ENCODE results near the gene ACOX3. TPM values are rescaled to one million over a fixed set of nuclear protein-coding genes. Genes with fewer than 3 reads are reported as not detected.

Gene ACOX3
- total RNA-seq, 1 experiment from 2014 or later: 11.0 TPM

- BruUV-seq (replicated peaks): no TSS peak
- Mint-ChIP-seq H3K27ac (ENCODE audit: unreplicated experiment) (no peak overlapping the region), H3K4me1 (ENCODE audit: low read depth, unreplicated experiment) (peaks cover 21% of the 10 kb centered on the region), H3K27me3 (ENCODE audit: unreplicated experiment) (no peaks in the 10 kb centered on the region), H3K4me3 (ENCODE audit: low read depth, unreplicated experiment) (no peak overlapping the region), H3K9me3 (ENCODE audit: low read depth, unreplicated experiment) (no peaks in the 10 kb centered on the region), H3K36me3 (ENCODE audit: insufficient read depth, unreplicated experiment) (no peaks in the 10 kb centered on the region)
- intact Hi-C loops (cut with micrococcal nuclease; ENCODE audit: unreplicated experiment): no loop called here
- CTCF ChIA-PET: no interaction called here
- no peak for DNase-seq
- TF ChIP-seq CTCF (IDR thresholded peaks at IDR 0.05; ENCODE audit: unreplicated experiment): no peak
Observed at GRCh38 chr4:8356856-8357255, 83.7 kb downstream of the ACOX3 start.

- BruUV-seq (replicated peaks): no TSS peak
- no peaks in the 10 kb centered on the region for H3K27me3 Mint-ChIP-seq (ENCODE audit: unreplicated experiment)
- no peak for TF ChIP-seq CTCF (IDR thresholded peaks at IDR 0.05; ENCODE audit: unreplicated experiment)
- no peak overlapping the region for H3K4me3 Mint-ChIP-seq (ENCODE audit: low read depth, unreplicated experiment)
- no peak overlapping the region for H3K27ac Mint-ChIP-seq (ENCODE audit: unreplicated experiment)
- no peak for DNase-seq
- peaks cover 21% of the 10 kb centered on the region for H3K4me1 Mint-ChIP-seq (ENCODE audit: low read depth, unreplicated experiment)
- intact Hi-C loops (cut with micrococcal nuclease; ENCODE audit: unreplicated experiment): no loop called here
- H3K9me3 Mint-ChIP-seq (ENCODE audit: low read depth, unreplicated experiment): no peaks in the 10 kb centered on the region
- CTCF ChIA-PET: no interaction called here
- no peaks in the 10 kb centered on the region for H3K36me3 Mint-ChIP-seq (ENCODE audit: insufficient read depth, unreplicated experiment)
Observed at GRCh38 chr4:8355864-8356565, 84.5 kb downstream of the ACOX3 start.

- intact Hi-C loops (cut with micrococcal nuclease; ENCODE audit: unreplicated experiment): no loop called here
- Mint-ChIP-seq H3K27me3 (ENCODE audit: unreplicated experiment) (no peaks in the 10 kb centered on the region), H3K9me3 (ENCODE audit: low read depth, unreplicated experiment) (no peaks in the 10 kb centered on the region), H3K27ac (ENCODE audit: unreplicated experiment) (no peak overlapping the region), H3K36me3 (ENCODE audit: insufficient read depth, unreplicated experiment) (no peaks in the 10 kb centered on the region), H3K4me3 (ENCODE audit: low read depth, unreplicated experiment) (no peak overlapping the region), H3K4me1 (ENCODE audit: low read depth, unreplicated experiment) (peaks cover 21% of the 10 kb centered on the region)
- TF ChIP-seq CTCF (IDR thresholded peaks at IDR 0.05; ENCODE audit: unreplicated experiment): no peak
- no TSS peak for BruUV-seq (replicated peaks)
- CTCF ChIA-PET: no interaction called here
- DNase-seq: no peak
Observed at GRCh38 chr4:8355306-8355705, 85.2 kb downstream of the ACOX3 start.

GRCh38 chr4:8353912-8354453, 86.5 kb downstream of the ACOX3 start:
- no peaks in the 10 kb centered on the region for H3K9me3 Mint-ChIP-seq (ENCODE audit: low read depth, unreplicated experiment)
- CTCF ChIA-PET: no interaction called here
- DNase-seq: no peak
- BruUV-seq (replicated peaks): no TSS peak
- no peak overlapping the region for H3K4me3 Mint-ChIP-seq (ENCODE audit: low read depth, unreplicated experiment)
- peaks cover 21% of the 10 kb centered on the region for H3K4me1 Mint-ChIP-seq (ENCODE audit: low read depth, unreplicated experiment)
- H3K27me3 Mint-ChIP-seq (ENCODE audit: unreplicated experiment): no peaks in the 10 kb centered on the region
- H3K27ac Mint-ChIP-seq (ENCODE audit: unreplicated experiment): no peak overlapping the region
- no peaks in the 10 kb centered on the region for H3K36me3 Mint-ChIP-seq (ENCODE audit: insufficient read depth, unreplicated experiment)
- TF ChIP-seq CTCF (IDR thresholded peaks at IDR 0.05; ENCODE audit: unreplicated experiment): no peak
- intact Hi-C loops (cut with micrococcal nuclease; ENCODE audit: unreplicated experiment): no loop called here
